Measurements from ENCODE around the gene ATPAF2.

ATPAF2 gene

GRCh38 chr17:18039535-18040260, 730 bp upstream of the ATPAF2 start:
- DNase-seq (ENCODE audit: low spot score) = peak; percentile 21

- DNase-seq (ENCODE audit: low spot score) = no peak
Observed at GRCh38 chr17:18038149-18038850, 668 bp downstream of the ATPAF2 start.

GRCh38 chr17:18037486-18037885, 1.5 kb downstream of the ATPAF2 start:
- no peak for DNase-seq (ENCODE audit: low spot score)

DNA sequence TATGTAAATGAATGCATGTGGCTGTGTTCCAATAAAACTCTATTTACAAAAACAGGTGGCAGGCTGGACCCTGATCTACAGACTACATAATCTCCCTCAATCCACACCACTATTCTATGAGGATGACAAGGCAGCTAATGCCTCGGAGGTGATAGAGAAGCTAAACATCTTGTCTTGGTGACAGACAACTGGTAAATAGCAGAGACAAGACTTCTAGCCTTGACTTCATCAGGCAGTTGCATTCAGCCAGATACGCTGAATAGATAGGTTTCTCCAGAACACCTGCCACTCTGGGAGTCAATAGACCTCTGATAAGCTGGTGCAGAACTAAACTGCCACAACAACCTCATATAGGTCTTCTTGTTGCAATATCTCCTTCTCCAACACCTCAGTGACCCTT, 3.3 kb downstream of the ATPAF2 start:
- DNase-seq (ENCODE audit: low spot score) = no peak

GRCh38 chr17:18033442-18034099, 5.4 kb downstream of the ATPAF2 start:
- DNase-seq (ENCODE audit: low spot score) = peak; percentile 80

DNA sequence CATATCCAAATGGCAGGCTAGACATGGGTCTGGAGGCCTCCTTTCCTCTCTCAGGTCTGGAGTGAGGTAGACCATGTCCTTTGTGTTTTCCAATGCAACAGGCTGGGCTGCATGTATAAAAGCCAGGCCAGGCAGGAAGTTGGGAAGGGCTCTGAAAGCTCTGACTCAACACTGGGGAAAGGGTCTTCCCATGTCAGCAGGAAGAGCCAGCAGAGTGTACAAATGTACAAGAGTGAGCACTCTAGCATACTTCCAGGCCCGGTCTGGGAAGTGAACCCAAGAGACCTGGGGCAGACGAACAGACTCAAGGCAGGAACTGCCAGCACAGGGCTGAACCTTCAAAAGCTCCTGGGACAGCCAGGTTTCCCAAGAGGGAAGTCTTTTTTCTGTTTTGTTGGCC, 7.0 kb downstream of the ATPAF2 start:
- DNase-seq (ENCODE audit: low spot score) = no peak

GRCh38 chr17:18028952-18029540, 9.9 kb downstream of the ATPAF2 start:
- DNase-seq (ENCODE audit: low spot score) = no peak

- no peak for DNase-seq (ENCODE audit: low spot score)
Observed at GRCh38 chr17:18028114-18028951, 10.6 kb downstream of the ATPAF2 start.

GRCh38 chr17:18027280-18027679, 11.7 kb downstream of the ATPAF2 start:
- no peak for DNase-seq (ENCODE audit: low spot score)

DNA sequence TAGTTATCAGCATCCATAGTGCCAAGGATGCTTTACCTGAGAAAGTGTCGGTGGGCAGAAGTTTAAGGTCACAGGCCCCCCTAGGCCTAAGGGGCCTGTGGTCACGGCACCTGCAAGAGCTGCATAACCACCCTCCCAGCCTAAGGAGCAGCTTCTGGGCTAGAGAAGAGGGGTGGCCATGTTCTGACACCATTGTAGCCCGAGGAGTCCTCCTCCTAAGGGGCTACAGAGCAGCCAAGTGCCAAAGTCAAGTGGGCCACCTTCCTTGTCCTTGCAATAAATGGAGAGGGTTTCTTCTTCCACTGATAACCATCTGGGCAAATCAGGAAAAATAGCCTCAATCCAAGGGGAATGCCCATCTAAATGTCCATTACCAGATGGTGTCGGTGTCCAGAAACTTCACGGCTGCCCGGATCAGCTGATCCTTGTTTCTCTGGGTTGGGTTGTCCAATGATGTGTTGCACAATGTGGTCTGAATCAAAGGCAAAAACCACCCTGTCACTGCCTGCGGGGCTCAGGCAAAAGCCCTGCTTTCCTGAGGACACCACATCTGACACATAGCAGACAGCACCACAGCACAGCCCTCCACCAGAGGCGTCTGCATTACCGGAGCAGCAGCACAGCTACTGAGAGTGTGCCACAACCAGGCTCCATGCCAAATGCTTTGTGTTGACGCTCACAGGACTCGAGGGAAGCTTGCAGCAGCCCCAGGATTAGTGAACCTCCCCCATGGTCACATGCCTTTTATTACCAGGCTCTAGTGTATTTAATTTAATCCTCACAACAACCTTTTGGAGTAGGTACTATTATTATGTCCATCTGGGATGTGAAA, 12.8 kb downstream of the ATPAF2 start:
- peak; percentile 87 for DNase-seq (ENCODE audit: low spot score)

GRCh38 chr17:18025241-18025944, 13.6 kb downstream of the ATPAF2 start:
- DNase-seq (ENCODE audit: low spot score) = peak; percentile 80

DNA sequence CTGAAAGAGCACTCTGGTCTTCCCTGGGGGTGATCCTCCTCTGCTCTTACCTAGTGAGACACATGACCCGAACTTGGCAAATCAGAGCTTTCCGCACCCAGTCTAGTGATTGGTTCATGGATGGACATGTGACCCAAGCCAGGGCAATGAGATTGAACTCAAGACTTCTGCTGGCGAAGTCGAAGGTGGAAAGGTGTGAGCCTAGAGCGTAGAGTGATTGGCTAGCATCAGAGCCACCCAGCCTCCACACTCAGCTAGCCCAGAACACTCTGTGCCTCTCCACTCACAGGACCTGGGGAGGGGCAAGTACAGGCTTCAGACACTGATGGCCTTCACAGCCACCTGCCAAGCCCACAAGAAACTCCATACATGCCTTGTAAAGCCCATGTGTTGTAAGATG, 17.6 kb downstream of the ATPAF2 start:
- no peak for DNase-seq (ENCODE audit: low spot score)

DNA sequence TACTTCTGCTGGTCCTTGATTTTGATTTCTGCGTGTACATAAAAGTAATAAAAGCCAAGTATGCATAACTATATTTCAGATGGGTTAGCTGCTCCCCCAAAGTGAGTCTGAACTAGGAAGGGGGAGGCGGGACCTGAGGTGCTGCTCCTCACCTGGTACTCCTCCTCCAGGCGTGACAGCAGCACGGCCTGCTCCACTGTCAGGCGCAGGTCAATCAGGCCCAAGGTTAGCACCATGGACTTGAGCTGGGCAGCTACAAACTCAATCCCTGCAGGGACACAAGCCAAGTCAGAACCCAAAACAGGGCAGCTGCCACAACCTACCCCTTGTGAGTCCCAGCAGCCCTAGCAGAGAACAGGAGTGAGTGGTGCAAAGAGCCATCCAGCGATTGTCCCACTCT, 18.0 kb downstream of the ATPAF2 start:
- no peak for DNase-seq (ENCODE audit: low spot score)

GRCh38 chr17:18019838-18020154, 19.2 kb downstream of the ATPAF2 start:
- DNase-seq (ENCODE audit: low spot score) = no peak

DNA sequence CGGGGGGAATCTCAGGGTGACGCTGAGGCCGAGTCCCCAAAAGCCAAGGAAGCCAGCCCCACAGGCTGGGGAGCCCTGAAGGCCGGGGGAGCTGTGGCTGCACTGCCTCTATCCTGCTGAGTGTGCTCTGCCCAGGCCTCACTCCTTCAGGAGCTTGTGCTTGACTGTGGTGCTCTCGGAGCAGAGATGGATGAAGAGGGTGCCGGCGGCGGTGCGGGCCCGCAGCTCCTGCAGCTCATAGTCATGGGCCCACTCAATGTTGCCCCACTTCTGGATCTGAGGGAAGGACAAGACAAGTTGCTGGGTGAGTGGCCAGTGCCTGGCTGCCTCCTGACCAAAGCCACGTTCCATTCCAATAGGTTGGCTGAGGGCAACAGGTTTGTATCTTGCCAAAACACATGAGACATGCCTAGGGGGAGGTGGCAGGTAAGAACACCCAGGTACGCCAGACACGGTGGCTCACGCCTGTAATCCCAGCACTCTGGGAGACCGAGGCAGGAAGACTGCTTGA, 20.5 kb downstream of the ATPAF2 start:
- DNase-seq (ENCODE audit: low spot score) = no peak

GRCh38 chr17:18017958-18018357, 21.0 kb downstream of the ATPAF2 start:
- no peak for DNase-seq (ENCODE audit: low spot score)

DNA sequence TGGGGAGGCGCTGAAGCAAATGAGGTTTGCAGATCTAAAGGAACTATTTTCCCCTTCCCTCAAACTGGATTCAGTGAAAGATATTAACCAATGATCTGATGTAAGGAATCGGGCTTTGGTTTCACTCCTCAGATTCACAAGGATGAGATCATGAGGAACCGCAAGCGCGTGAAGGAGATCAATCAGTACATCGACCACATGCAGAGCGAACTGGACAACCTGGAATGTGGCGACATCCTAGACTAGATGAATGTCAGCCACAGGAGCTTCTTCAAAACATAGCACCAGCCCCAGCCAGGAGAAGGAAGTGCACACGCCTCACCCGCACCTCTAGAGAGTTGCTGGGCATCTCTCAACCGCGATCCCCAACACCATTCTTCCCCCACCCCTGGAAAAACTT, 22.5 kb downstream of the ATPAF2 start:
- no peak for DNase-seq (ENCODE audit: low spot score)

DNA sequence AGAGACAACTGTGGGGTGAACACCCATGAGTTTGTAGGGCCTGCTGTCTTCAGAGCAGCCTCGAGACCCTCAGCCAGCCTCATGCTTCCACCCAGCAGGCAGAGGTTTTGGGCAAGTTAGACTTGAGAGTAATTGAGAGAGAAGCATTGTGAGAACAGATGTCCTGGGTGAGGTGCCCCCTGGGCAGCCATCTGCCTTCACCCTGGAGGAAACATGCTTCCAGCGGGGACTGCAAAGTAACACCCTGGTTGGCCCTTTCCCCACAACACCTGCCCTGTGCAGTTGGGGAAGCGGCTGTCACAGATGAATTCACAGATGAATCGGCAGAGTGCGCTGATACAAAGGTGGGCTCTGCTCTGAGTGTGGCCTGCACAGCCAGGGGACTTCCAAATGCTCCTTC, 23.4 kb downstream of the ATPAF2 start:
- DNase-seq (ENCODE audit: low spot score) = no peak

DNA sequence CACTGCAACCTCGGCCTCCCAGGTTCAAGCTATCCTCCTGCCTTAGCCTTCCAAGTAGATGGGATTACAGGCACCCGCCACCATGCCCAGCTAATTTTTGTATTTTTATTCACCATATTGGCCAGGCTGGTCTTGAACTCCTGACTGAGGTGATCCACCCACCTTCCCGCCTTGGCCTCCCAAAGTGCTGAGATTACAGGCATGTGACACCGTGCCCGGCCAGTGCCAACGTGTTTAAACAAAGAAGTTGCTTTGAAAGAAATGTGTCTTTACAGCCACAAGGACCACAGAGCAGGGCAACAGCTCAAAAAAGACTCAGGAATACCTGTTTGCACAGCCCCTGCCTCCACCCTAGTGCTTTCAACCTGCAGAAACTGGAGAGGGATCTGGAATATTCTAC, 25.0 kb downstream of the ATPAF2 start:
- no peak for DNase-seq (ENCODE audit: low spot score)

GRCh38 chr17:18011286-18011685, 27.7 kb downstream of the ATPAF2 start:
- no peak for DNase-seq (ENCODE audit: low spot score)
